GM19395 (cell line): ENCODE data around the gene LRRC1.
A peak's percentile ranks its signal among the peaks of the same experiment; 100 is the strongest.

Experiments
- ATAC-seq: cut with Tn5 transposase; IDR thresholded peaks from one replicate; pipeline ENCODE4 v1.9.1; 2021; ENCODE audit warnings: mild to moderate bottlenecking, moderate library complexity; ENCODE audit not compliant: unreplicated experiment

The LRRC1 gene

GRCh38 chr6:53947780-53948179 lies 153.0 kb downstream of the LRRC1 start:
- ATAC-seq, result no peak

- ATAC-seq, result no peak
These were observed 156.6 kb downstream of the LRRC1 start for GRCh38 chr6:53951383-53951782.

GRCh38 chr6:53956068-53956711 lies 161.4 kb downstream of the LRRC1 start:
- peak; percentile 75 for ATAC-seq

DNA sequence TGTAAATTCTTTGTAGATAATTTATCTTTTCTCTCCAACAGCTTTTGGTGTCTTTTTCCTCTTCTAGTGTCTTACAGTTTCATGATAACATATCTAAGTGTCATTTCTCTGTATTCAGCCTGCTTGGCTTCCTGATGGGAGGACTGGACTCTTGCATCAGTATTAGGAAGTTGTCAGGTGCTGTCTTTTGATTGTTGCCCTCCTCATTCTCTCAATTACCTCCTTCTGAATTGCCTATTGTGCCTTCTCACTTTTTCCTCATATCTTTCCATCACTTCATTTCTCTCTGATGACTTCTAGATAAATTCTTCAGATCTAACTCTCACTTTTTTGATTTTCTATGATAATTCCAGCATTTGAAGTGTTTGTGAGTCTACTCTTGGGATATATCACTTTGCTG lies 162.0 kb downstream of the LRRC1 start:
- ATAC-seq, result no peak

GRCh38 chr6:53959717-53960116 lies 164.9 kb downstream of the LRRC1 start:
- no peak for ATAC-seq

DNA sequence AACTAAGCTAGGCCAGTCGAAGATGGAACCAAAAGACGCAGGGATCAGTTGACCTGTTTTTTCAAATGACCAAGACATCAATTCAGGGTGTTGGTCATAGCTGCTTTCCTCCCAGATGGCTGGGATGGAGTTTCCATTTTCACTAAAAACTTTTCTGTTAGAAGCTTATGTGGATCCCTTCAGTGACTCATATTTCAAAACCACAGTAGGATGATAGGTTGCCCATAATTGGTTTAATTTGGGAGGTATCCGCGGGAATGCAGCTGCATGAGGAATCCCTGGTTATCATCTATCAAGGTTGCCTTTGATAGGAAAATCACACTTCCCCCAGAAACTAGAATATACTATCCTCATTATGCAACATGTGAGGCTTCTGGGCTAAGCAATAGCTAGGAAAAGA lies 165.5 kb downstream of the LRRC1 start:
- no peak for ATAC-seq

GRCh38 chr6:53961679-53962370 lies 167.0 kb downstream of the LRRC1 start:
- ATAC-seq, result no peak

DNA sequence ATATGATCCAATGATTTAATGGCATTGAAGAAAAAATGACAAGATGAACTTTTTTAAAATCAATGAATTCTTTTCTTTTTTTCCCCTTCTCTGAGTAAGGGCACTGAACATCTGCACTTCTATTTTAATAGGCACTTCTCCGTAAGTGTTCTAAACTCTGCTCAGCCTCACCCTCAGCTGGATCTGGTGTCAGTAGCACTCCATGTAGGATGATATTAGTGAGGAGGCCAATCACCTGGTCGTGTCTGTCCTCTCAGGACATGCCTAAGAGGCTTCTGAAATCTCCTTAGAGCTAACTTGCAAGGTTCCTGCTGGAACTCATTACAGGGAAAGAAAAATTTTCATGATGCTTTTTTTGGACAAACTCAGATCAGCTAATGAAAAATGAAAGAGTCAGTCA lies 167.8 kb downstream of the LRRC1 start:
- no peak for ATAC-seq

GRCh38 chr6:53967415-53967814 lies 172.6 kb downstream of the LRRC1 start:
- ATAC-seq, result no peak
